GM10266 (cell line): Measurements from ENCODE around the gene WIZ.

Source experiments
- DNase-seq: peaks from one replicate; pipeline ENCODE4 v3.0.0; 2012; ENCODE audit errors: extremely low spot score
- TF ChIP-seq, protein P1 (sequence below): IDR thresholded peaks from 2 replicates; pipeline ENCODE4 v1.5.1; 2012; ENCODE audit warnings: mild to moderate bottlenecking, low read depth; ENCODE audit not compliant: control insufficient read depth, insufficient read depth; ENCODE audit errors: missing control alignments

WIZ gene

DNA sequence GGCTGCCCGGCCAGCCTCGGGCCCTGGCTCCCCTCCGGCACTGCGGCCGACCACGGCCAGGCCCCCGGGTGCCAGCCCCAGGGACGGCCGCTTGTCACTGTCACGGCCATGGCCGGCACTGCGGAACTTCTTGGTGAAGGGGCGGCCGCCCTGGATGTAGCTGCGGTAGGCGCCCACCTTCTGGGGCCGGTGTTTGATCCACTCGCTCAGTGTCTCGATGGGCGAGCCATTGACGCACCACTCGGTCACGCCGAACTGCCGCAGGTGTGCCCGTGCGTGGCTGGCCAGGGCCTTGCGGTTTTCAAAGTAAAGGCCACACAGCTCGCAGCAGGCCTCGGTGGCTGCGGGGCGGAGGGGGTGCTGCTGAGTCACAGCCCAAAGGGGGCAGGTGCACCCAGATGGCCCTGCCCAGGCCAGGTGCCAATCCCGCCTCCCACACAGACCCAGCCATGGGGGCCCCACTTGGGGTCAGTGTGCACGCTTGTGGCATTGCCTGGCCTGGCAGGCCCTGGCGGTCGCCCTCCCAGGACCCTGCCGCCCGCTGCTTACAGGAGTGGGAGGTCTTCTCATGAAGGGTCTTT, 25.0 kb downstream of the WIZ start:
- TF ChIP-seq, protein P1, sequence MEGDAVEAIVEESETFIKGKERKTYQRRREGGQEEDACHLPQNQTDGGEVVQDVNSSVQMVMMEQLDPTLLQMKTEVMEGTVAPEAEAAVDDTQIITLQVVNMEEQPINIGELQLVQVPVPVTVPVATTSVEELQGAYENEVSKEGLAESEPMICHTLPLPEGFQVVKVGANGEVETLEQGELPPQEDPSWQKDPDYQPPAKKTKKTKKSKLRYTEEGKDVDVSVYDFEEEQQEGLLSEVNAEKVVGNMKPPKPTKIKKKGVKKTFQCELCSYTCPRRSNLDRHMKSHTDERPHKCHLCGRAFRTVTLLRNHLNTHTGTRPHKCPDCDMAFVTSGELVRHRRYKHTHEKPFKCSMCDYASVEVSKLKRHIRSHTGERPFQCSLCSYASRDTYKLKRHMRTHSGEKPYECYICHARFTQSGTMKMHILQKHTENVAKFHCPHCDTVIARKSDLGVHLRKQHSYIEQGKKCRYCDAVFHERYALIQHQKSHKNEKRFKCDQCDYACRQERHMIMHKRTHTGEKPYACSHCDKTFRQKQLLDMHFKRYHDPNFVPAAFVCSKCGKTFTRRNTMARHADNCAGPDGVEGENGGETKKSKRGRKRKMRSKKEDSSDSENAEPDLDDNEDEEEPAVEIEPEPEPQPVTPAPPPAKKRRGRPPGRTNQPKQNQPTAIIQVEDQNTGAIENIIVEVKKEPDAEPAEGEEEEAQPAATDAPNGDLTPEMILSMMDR, result no peak
- DNase-seq, result no peak

DNA sequence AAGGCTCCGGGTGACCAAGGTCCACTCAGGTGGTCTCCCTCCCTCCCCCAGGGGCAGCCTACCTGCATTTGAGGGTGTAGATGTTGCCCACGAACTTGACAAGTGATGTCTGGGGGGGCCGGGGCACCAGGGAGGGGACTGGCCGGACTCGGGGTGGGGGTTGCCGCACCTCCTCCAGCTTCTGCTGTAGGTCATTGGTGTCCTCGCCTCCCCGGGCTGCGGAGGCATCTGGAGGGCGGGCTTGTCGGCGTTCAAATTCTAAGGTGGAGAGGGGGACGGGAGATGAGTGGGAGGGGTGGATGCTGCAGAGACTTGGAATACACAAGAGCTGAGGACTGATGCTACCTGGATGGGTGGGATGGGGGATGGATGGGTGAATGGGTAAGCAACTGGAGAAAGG, 25.6 kb downstream of the WIZ start:
- TF ChIP-seq, protein P1, result no peak
- no peak for DNase-seq

DNA sequence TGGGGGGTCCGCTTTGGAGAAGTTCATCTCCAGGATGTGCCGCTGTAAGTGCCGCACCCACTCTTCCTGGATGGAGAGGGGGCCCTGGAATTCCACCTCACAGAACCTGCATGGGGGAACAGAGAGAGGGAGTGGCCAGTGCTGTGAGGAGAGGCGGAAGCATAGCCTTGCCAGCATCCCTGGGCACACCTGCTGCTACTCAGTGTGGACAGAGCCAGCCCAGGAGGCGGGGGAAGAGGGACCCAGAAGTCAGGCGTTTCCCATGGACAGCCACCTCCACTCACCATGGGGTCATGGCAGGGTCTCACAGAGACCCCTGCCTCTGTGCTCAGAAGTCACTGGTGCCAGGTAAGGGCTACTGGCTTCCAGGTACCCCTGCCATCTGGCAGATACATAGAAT, 26.6 kb downstream of the WIZ start:
- TF ChIP-seq, protein P1, result no peak
- DNase-seq, result no peak

DNA sequence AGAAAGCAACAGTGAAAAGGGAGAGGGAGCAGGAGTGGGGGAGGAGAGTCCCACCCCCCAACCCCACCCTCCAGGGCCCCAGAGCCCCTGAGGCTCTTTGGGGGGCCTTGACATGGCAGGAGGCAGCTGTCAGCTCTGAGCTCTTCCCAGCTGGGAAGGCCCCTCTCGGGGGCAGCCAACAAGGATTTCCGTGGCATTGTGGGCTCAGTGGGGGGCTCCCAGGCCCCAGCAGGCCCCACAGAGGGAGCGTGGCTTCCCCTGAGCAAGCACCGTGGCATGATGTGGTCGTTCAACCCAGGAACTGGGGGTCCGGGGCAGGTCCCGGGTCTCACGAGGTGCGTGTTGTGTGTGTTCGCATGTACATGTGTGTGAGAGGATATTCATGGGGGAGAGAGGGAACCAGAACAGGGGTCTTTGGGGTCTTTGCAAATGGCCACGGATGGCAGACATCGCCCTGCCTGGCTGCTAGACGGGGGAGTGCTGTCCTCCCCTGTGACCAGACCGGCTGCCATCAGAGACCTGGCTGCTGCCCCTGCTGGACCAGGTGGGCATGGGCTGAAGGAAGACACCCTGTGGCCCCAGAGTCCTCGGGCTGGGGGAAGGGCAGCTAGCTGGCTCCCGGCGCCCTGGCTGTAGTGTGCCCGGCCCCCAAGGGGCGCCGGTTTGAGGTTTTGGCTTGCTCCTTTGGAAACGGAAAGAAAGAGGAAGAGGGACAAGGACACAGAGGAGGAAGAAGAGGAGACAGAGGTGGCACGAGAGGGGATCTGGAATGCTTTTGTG, 27.3 kb downstream of the WIZ start:
- TF ChIP-seq, protein P1, result no peak
- no peak for DNase-seq

DNA sequence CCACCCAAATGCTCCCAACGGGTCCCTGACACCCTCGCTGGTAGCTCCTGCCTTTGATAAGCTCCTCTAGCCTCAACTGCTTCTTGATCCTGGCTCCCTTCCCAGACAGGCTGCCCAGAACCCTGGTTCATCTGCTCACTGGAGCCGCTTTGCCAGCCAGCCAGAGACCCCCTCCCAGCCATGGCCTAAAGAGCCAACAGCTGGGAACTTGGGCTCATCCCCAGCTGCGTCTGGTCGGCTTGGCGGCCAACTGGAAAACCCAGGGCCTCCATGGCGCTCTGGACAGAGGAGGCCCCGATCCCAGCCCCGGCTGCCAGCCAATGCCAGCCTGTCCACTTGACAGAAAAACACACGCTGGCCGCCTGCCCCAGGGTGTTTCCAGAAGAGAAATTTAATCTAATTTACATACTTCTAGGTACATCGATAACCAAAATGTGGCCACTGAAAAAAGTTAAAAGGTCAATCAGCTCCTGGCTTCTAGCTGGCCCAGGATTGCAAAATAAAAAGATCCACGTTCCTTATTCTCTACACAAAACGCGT, 28.0 kb downstream of the WIZ start:
- DNase-seq, result no peak
- TF ChIP-seq, protein P1, result no peak

DNA sequence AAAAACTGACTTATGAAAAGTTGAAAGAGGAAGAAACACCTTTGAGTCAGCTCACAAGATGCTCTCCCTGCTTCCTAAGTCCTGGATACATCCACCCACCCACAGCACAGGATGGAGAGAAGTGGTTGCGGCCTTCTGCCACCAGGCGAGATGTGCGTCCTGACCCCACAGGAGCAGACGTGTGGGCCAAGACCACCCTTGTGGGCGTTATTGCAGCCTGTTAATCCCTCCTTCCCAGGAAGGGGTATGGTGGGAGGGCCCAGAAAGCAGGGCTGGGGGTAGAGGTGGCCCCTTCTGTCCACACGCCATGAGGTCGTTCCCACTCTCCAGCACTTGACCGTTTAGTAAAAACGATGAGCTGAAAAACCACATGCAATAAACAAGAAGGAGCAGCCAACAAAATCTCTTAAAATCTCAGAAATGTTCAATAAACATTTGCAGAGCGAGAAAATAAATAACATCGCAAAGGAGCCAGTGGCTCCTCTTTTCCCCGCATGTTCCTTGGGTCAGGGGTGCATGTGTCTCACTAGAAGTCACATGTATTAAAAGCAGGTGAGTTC, 28.5 kb downstream of the WIZ start:
- TF ChIP-seq, protein P1, result no peak
- DNase-seq, result no peak

DNA sequence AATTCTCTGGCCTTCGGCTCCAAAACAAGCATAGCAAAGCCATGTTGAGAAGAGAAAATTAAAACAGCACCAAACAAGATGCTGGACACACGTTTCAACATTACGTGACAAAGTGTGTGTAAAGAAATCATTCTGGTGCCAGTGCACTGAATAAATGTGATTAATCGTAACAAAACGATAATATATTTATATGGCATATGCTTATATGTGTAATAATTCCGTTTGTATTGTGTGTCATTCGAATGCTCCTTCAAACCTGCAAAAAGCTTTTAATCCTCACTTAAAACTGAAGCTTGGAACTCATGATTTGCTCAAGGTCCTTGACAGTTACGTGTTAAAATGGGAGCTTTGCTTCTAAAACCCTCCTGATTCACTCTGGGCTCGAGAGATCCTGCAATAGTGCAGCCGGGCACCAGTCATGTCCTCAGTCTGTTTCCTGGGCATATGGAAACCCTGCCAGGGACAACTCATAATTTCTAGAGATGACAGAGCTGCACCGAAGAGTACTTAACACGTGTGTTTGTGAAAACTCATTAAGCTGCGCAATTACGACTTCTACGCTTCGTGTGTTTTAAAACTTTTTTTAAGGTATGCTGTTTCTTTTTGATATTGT, 30.2 kb downstream of the WIZ start:
- TF ChIP-seq, protein P1, result no peak
- DNase-seq, result no peak
